Measurements from ENCODE around the gene TMEM143. TPM values are rescaled to one million over a fixed set of nuclear protein-coding genes. Genes with fewer than 3 reads are reported as not detected.
"Not testable (repeated sequence)": the region's sequence is repeated elsewhere in the genome, so short reads cannot be mapped to it uniquely, and the experiment has no call there.

TMEM143 gene
- total and polyA plus RNA-seq, 2 of the 8 experiments (the other 6 are each of a cell fraction or from before 2014, with no cell fraction given): 14.2 to 19.1 TPM

DNA sequence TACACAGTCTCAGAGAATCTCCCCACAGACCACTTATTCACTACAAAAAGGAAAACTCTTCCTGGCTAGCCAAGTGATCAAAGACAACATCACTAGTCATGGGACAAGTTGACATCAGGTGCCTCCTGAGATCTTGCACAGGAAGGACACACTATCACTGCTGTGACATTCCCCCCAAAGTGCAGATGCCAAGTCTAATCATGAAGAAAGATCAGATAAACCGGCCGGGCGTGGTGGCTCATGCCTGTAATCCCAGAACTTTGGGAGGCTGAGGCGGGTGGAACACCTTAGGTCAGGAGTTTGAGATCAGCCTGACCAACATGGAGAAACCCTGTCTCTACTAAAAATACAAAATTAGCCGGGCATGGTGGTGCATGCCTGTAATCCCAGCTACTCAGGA is 54.0 kb downstream of the TMEM143 start:
- not testable (repeated sequence) for H3K79me2 ChIP-seq (ENCODE audit: control insufficient read depth in 1 of 2, insufficient read depth in 2 of 2, low read length in 2 of 2); H2BK15ac ChIP-seq (ENCODE audit: low read length); H3K23me2 ChIP-seq (ENCODE audit: low read depth, low read length); DNase-seq (ENCODE audit: low read depth in 1 of 2, low spot score in 2 of 2); H3K9me3 ChIP-seq (ENCODE audit: insufficient read depth in 2 of 2, low read depth in 1 of 2, low read length in 1 of 2); H3K36me3 ChIP-seq (ENCODE audit: control insufficient read depth in 2 of 4, insufficient read depth in 4 of 4, low read length in 3 of 4); H2AK5ac ChIP-seq (ENCODE audit: low read depth, low read length); H3K27me3 ChIP-seq (replicated peaks in 1 of 4; ENCODE audit: control insufficient read depth in 3 of 4, extremely low read depth in 1 of 4, insufficient read depth in 3 of 4, low read length in 3 of 4); H4K20me1 ChIP-seq (replicated peaks in 1 of 2; ENCODE audit: control insufficient read depth in 1 of 2, insufficient read depth in 2 of 2, low read length in 2 of 2); H3K4me3 ChIP-seq (ENCODE audit: extremely low read depth in 1 of 4, insufficient read depth in 2 of 4, low read depth in 3 of 4, low read length in 4 of 4); H3K56ac ChIP-seq (replicated peaks; ENCODE audit: insufficient read length, low read depth, low read length); H3K14ac ChIP-seq (ENCODE audit: insufficient read length); H3K79me1 ChIP-seq (ENCODE audit: low read depth, low read length); FAIRE-seq; H2AFZ ChIP-seq (ENCODE audit: low read length); H4K8ac ChIP-seq (ENCODE audit: extremely low read depth, insufficient read depth, low read length); H2BK5ac ChIP-seq (ENCODE audit: low read depth, low read length); H3K23ac ChIP-seq (ENCODE audit: insufficient read length); H3K9ac ChIP-seq (replicated peaks in 1 of 4; ENCODE audit: extremely low read depth in 1 of 4, low read depth in 3 of 4, low read length in 3 of 4); H3K27ac ChIP-seq (ENCODE audit: low read depth, low read length); H2BK12ac ChIP-seq (ENCODE audit: low read depth, low read length); H2BK20ac ChIP-seq (ENCODE audit: low read length); H3K4me2 ChIP-seq (ENCODE audit: insufficient read depth in 1 of 2, low read depth in 2 of 2, low read length in 2 of 2); H4K91ac ChIP-seq (replicated peaks; ENCODE audit: insufficient read length, low read length); H3K4ac ChIP-seq (replicated peaks; ENCODE audit: insufficient read length, low read depth, low read length); H3K18ac ChIP-seq (ENCODE audit: extremely low read depth, low read length); H2BK120ac ChIP-seq (replicated peaks; ENCODE audit: low read depth, low read length); H3K4me1 ChIP-seq (replicated peaks in 1 of 4; ENCODE audit: control insufficient read depth in 3 of 4, insufficient read depth in 4 of 4, low read length in 3 of 4); H4K5ac ChIP-seq (ENCODE audit: insufficient read length, low read depth, low read length)
- ChIA-PET CTCF (ENCODE audit: partially characterized antibody) (interaction anchor here (0.7 to 3.3 kb wide), 9 partner anchors 10 to 119 kb away, joined by 3 to 22 read pairs (median 4); no protein-coding TSS in a partner anchor), POLR2A (ENCODE audit: partially characterized antibody) (interaction anchor here (0.9 kb wide), 1 partner anchor 40 kb away, joined by 3 read pairs; no protein-coding TSS in a partner anchor)
- WGBS, 2 experiments (ENCODE audit: extremely low coverage in 1 of 2, insufficient coverage in 1 of 2, insufficient read length in 1 of 2, insufficient replicate concordance in 2 of 2, low coverage in 1 of 2, low lambda C conversion rate in 2 of 2, missing lambda C conversion rate in 1 of 2): 67% methylated on average over 3 of the region's 5 CpGs; no CpG with 5 or more reads in 1 of the 2 experiments
